Stimulated activated CD4-positive, alpha-beta T cell treated with anti-CD3 and anti-CD28 coated beads, Interleukin-15, amount 100 ng/mL, for 48 hours (primary cell): Measurements from ENCODE around the gene KBTBD3.

ENCODE experiments used
- DNase-seq, 2 donors: peaks; one replicate each; pipeline ENCODE4 v3.0.0-alpha.2; 2020; ENCODE audit warnings: low read depth in 2 of 2

Gene KBTBD3

GRCh38 chr11:106076919-106077608 is at the start of gene KBTBD3:
Gene KBTBD3 (minus strand): TSS chr11:106077347. CDS start chr11:106059097, 18,250 bp downstream.
- peak; percentile 96 to 98 for DNase-seq

GRCh38 chr11:106121570-106122320 is 44.6 kb upstream of the KBTBD3 start:
- DNase-seq: no peak

GRCh38 chr11:106105986-106106385 is 28.8 kb upstream of the KBTBD3 start:
- DNase-seq: no peak

GRCh38 chr11:106101819-106102218 is 24.7 kb upstream of the KBTBD3 start:
- no peak for DNase-seq

- DNase-seq: no peak
Observed at GRCh38 chr11:106101370-106101769, 24.2 kb upstream of the KBTBD3 start.

- DNase-seq: no peak
Observed at GRCh38 chr11:106098893-106099553, 21.9 kb upstream of the KBTBD3 start.

GRCh38 chr11:106092446-106092845 is 15.3 kb upstream of the KBTBD3 start:
- no peak for DNase-seq

GRCh38 chr11:106091480-106092123 is 14.5 kb upstream of the KBTBD3 start:
- peak in 1 of 2 donors; percentile 12 for DNase-seq

- no peak for DNase-seq
Observed at GRCh38 chr11:106088896-106089295, 11.7 kb upstream of the KBTBD3 start.

- peak in 1 of 2 donors; percentile 26 for DNase-seq
Observed at GRCh38 chr11:106087815-106088435, 10.8 kb upstream of the KBTBD3 start.

GRCh38 chr11:106086850-106087249 is 9.7 kb upstream of the KBTBD3 start:
- no peak for DNase-seq

- no peak for DNase-seq
Observed at GRCh38 chr11:106086135-106086534, 9.0 kb upstream of the KBTBD3 start.

GRCh38 chr11:106082096-106082495 is 4.9 kb upstream of the KBTBD3 start:
- no peak for DNase-seq

- DNase-seq: peak in 1 of 2 donors; percentile 20
Observed at GRCh38 chr11:106077609-106078455, 685 bp upstream of the KBTBD3 start, which contains the start of gene AASDHPPT. Gene AASDHPPT (plus strand): TSS chr11:106077662. CDS start chr11:106077711, 49 bp downstream.

- DNase-seq: no peak
Observed at GRCh38 chr11:106076171-106076918, 802 bp downstream of the KBTBD3 start.

- no peak for DNase-seq
Observed at GRCh38 chr11:106072804-106073203, 4.3 kb downstream of the KBTBD3 start.

GRCh38 chr11:106070606-106071005 is 6.5 kb downstream of the KBTBD3 start:
- no peak for DNase-seq

- no peak for DNase-seq
Observed at GRCh38 chr11:106063009-106063408, 14.1 kb downstream of the KBTBD3 start.
